Parathyroid adenoma (tissue), 2 donors: ENCODE data around the gene TRERF1.
A peak's percentile ranks its signal among the peaks of the same experiment; 100 is the strongest.

ENCODE experiments used
- H2AFZ ChIP-seq: fragments of 300-600 bp; sonication (generic); one replicate; pipeline ENCODE4 v1.7.0; 2017; ENCODE audit warnings: antibody characterized with exemption, mild to moderate bottlenecking
- H3K27ac ChIP-seq: fragments of 300-600 bp; sonication (generic); one replicate; pipeline ENCODE4 v1.7.0; 2017
- H3K27me3 ChIP-seq: fragments of 300-600 bp; sonication (generic); one replicate; pipeline ENCODE4 v1.7.0; 2017; ENCODE audit warnings: low read length; ENCODE audit not compliant: control insufficient read depth, insufficient read depth
- H3K36me3 ChIP-seq: fragments of 300-600 bp; sonication (generic); one replicate; pipeline ENCODE4 v1.7.0; 2017; ENCODE audit warnings: low read length; ENCODE audit not compliant: control insufficient read depth, insufficient read depth
- H3K4me1 ChIP-seq: fragments of 300-600 bp; sonication (generic); one replicate; pipeline ENCODE4 v1.7.0; 2017; ENCODE audit warnings: control low read depth
- H3K4me2 ChIP-seq: fragments of 300-600 bp; sonication (generic); one replicate; pipeline ENCODE4 v1.7.0; 2017; ENCODE audit warnings: low read length
- H3K4me3 ChIP-seq: fragments of 300-600 bp; sonication (generic); one replicate; pipeline ENCODE4 v1.7.0; 2017; ENCODE audit warnings: low read depth, low read length
- H3K79me2 ChIP-seq: fragments of 300-600 bp; sonication (generic); one replicate; pipeline ENCODE4 v1.7.0; 2017; ENCODE audit warnings: control low read depth
- H3K9ac ChIP-seq: fragments of 300-600 bp; sonication (generic); one replicate; pipeline ENCODE4 v1.7.0; 2017; ENCODE audit warnings: mild to moderate bottlenecking
- H3K9me3 ChIP-seq: fragments of 300-600 bp; sonication (generic); one replicate; pipeline ENCODE4 v1.7.0; 2017; ENCODE audit warnings: low read length; ENCODE audit not compliant: control insufficient read depth
- CTCF ChIP-seq: fragments of 300-600 bp; sonication (generic); IDR thresholded peaks from one replicate; pipeline ENCODE4 v1.7.0; 2017; ENCODE audit warnings: antibody characterized with exemption, mild to moderate bottlenecking
- donor health status: primary hyperparathyroidism.

The TRERF1 gene

DNA sequence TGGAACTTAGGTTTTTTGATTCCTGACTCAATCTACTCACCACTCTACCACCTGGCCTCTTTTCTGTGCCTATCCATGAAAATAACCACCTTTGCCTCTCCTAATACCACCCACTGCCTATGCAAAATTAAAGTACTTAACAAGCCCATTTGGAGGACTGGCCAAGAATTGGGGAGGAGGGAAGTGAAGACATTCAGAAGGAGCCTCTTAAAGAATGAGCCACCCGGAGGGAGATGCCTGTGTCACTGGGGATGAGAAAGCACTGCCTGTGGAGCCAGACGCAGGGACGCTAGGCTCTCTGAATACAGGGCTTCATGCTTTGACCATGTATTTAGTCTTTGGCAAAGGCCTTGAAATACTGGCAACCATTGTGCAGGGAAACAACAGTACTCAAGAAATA is 194.1 kb downstream of the TRERF1 start:
- H3K27ac ChIP-seq, result no peak overlapping the region
- H3K36me3 ChIP-seq, result no peaks in the 10 kb centered on the region

DNA sequence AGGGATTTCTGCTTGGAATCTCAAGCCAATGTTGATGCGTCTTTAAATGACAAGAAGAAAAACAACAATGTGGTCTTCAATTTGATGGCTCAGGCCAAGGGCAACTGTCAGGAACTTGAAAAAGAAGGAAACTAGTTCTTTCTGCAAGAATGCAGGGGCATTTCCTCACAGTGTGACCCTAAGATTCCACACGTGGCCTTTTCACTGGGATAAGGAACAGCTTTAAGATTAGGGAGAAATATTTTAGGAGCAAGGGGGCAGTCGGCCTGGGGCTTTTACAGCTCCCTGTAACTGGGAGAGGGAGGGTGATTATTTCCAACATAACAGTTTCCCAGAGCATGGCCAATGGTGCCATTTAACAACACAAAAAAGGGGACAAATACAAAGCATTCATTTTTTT is 194.7 kb downstream of the TRERF1 start:
- H3K4me3 ChIP-seq, result no peak overlapping the region
- H3K36me3 ChIP-seq, result no peaks in the 10 kb centered on the region
- no peaks in the 10 kb centered on the region for H3K79me2 ChIP-seq
- H3K9ac ChIP-seq, result no peak overlapping the region
- H2AFZ ChIP-seq, result no peak overlapping the region
- peaks cover 3% of the 10 kb centered on the region for H3K4me1 ChIP-seq
- no peak overlapping the region for H3K4me2 ChIP-seq
- H3K27me3 ChIP-seq, result no peaks in the 10 kb centered on the region
- no peaks in the 10 kb centered on the region for H3K9me3 ChIP-seq
- no peak for TF ChIP-seq CTCF
- H3K27ac ChIP-seq, result no peak overlapping the region

More for the DNA sequence above, 194.1 kb downstream of the TRERF1 start:
- Histone ChIP-seq H3K4me1 (no peaks in the 10 kb centered on the region), H3K79me2 (no peaks in the 10 kb centered on the region), H3K4me2 (no peak overlapping the region), H3K9ac (no peak overlapping the region), H3K4me3 (no peak overlapping the region), H2AFZ (no peak overlapping the region), H3K27me3 (no peaks in the 10 kb centered on the region), H3K9me3 (no peaks in the 10 kb centered on the region)
- TF ChIP-seq CTCF, result no peak

GRCh38 chr6:42255050-42255449 is 196.7 kb downstream of the TRERF1 start:
- Histone ChIP-seq H3K27me3 (no peaks in the 10 kb centered on the region), H3K9ac (no peak overlapping the region), H3K36me3 (no peaks in the 10 kb centered on the region), H3K79me2 (no peaks in the 10 kb centered on the region), H3K4me1 (peaks cover 11% of the 10 kb centered on the region), H3K4me2 (no peak overlapping the region), H2AFZ (no peak overlapping the region), H3K9me3 (no peaks in the 10 kb centered on the region), H3K27ac (no peak overlapping the region), H3K4me3 (no peak overlapping the region)
- TF ChIP-seq CTCF, result no peak

- H3K79me2 ChIP-seq, result no peaks in the 10 kb centered on the region
- peaks cover 11% of the 10 kb centered on the region for H3K4me1 ChIP-seq
- H3K9me3 ChIP-seq, result no peaks in the 10 kb centered on the region
- TF ChIP-seq CTCF, result no peak
- H3K4me2 ChIP-seq, result no peak overlapping the region
- no peaks in the 10 kb centered on the region for H3K27me3 ChIP-seq
- H2AFZ ChIP-seq, result no peak overlapping the region
- H3K27ac ChIP-seq, result no peak overlapping the region
- no peaks in the 10 kb centered on the region for H3K36me3 ChIP-seq
- H3K9ac ChIP-seq, result no peak overlapping the region
- no peak overlapping the region for H3K4me3 ChIP-seq
These were observed 197.2 kb downstream of the TRERF1 start for GRCh38 chr6:42254505-42254904.

- no peaks in the 10 kb centered on the region for H3K79me2 ChIP-seq
- TF ChIP-seq CTCF, result no peak
- H3K4me2 ChIP-seq, result no peak overlapping the region
- H3K27ac ChIP-seq, result peak overlapping the region; percentile 37
- H2AFZ ChIP-seq, result peak overlapping the region; percentile 13
- H3K36me3 ChIP-seq, result no peaks in the 10 kb centered on the region
- no peaks in the 10 kb centered on the region for H3K9me3 ChIP-seq
- H3K27me3 ChIP-seq, result no peaks in the 10 kb centered on the region
- H3K4me1 ChIP-seq, result peaks cover 11% of the 10 kb centered on the region
- no peak overlapping the region for H3K4me3 ChIP-seq
- H3K9ac ChIP-seq, result no peak overlapping the region
These were observed 199.7 kb downstream of the TRERF1 start for GRCh38 chr6:42251911-42252637.
